HS-5 (cell line): ENCODE data around the gene MATN1.
"Not testable (repeated sequence)": the region's sequence is repeated elsewhere in the genome, so short reads cannot be mapped to it uniquely, and the experiment has no call there.

Source experiments
- DNase-seq: peaks from one replicate; pipeline ENCODE4 v3.0.0-alpha.2; 2012; ENCODE audit warnings: low read depth

MATN1 gene

GRCh38 chr1:30696831-30697230 is 26.6 kb downstream of the MATN1 start:
- no peak for DNase-seq

- no peak for DNase-seq
Observed at GRCh38 chr1:30695439-30695841, 27.9 kb downstream of the MATN1 start.

- DNase-seq = no peak
Observed at GRCh38 chr1:30694280-30695175, 28.9 kb downstream of the MATN1 start.

GRCh38 chr1:30693822-30694221 is 29.6 kb downstream of the MATN1 start:
- DNase-seq = no peak

- DNase-seq = no peak
Observed at GRCh38 chr1:30693366-30693765, 30.0 kb downstream of the MATN1 start.

- DNase-seq = no peak
Observed at GRCh38 chr1:30692948-30693301, 30.5 kb downstream of the MATN1 start.

GRCh38 chr1:30692201-30692947 is 31.0 kb downstream of the MATN1 start:
- DNase-seq = no peak

GRCh38 chr1:30691480-30691879 is 31.9 kb downstream of the MATN1 start:
- no peak for DNase-seq

GRCh38 chr1:30689901-30690645 is 33.3 kb downstream of the MATN1 start:
- no peak for DNase-seq

- no peak for DNase-seq
Observed at GRCh38 chr1:30688920-30689794, 34.2 kb downstream of the MATN1 start.

- DNase-seq = not testable (repeated sequence)
Observed at GRCh38 chr1:30688516-30688915, 34.9 kb downstream of the MATN1 start.

- no peak for DNase-seq
Observed at GRCh38 chr1:30687886-30688285, 35.5 kb downstream of the MATN1 start.

GRCh38 chr1:30686236-30686935 is 37.0 kb downstream of the MATN1 start:
- no peak for DNase-seq

GRCh38 chr1:30685796-30686165 is 37.6 kb downstream of the MATN1 start:
- no peak for DNase-seq

GRCh38 chr1:30684881-30685795 is 38.2 kb downstream of the MATN1 start:
- DNase-seq = no peak

- DNase-seq = no peak
Observed at GRCh38 chr1:30684259-30684658, 39.1 kb downstream of the MATN1 start.

GRCh38 chr1:30683699-30684098 is 39.7 kb downstream of the MATN1 start:
- DNase-seq = no peak

- DNase-seq = no peak
Observed at GRCh38 chr1:30682396-30683275, 40.7 kb downstream of the MATN1 start.

GRCh38 chr1:30681782-30682181 is 41.6 kb downstream of the MATN1 start:
- no peak for DNase-seq
